HEK293 (cell line): ENCODE measurements around the gene FLT4.

Source experiments
- CTCF ChIA-PET: fragments of 350-600 bp; formaldehyde crosslinking; extraction: SDS; loops from one replicate; lab custom pipeline; 2021; ENCODE audit warnings: antibody characterized with exemption; lab: Yijun Ruan, JAX
- POLR2A ChIA-PET: fragments of 300-600 bp; formaldehyde crosslinking; extraction: SDS; loops from one replicate; lab custom pipeline; 2020; ENCODE audit warnings: antibody characterized with exemption, inconsistent platforms; lab: Yijun Ruan, JAX
- H3K27ac ChIP-seq: fragments of 200-500 bp; sonication (Bioruptor generic); 2 replicates; pipeline ENCODE4 v1.5.1; 2014; ENCODE audit warnings: low read depth, low read length, control low read depth, inconsistent platforms; ENCODE audit errors: extremely low read depth
- H3K36me3 ChIP-seq, 2 experiments: fragments of 200-500 bp in 1 of 2; sonication (Bioruptor generic) in 1 of 2; 1 replicate in 1 of 2; 2 replicates in 1 of 2; pipeline ENCODE4 v1.5.1; 2014 to 2017; ENCODE audit warnings: inconsistent platforms in 2 of 2, low read length in 2 of 2; ENCODE audit not compliant: control insufficient read depth in 2 of 2, insufficient read depth in 1 of 2
- H3K4me1 ChIP-seq: fragments of 200-500 bp; sonication (Bioruptor generic); 2 replicates; pipeline ENCODE4 v1.5.1; 2014; ENCODE audit warnings: mild to moderate bottlenecking, low read length, inconsistent platforms; ENCODE audit not compliant: control insufficient read depth, insufficient read depth
- H3K4me3 ChIP-seq: 2 replicates; pipeline ENCODE4 v1.5.1; 2011; ENCODE audit warnings: low read depth, mild to moderate bottlenecking, control low read depth, low read length, moderate library complexity
- H3K9me3 ChIP-seq: fragments of 200-500 bp; sonication (Bioruptor generic); 2 replicates; pipeline ENCODE4 v1.5.1; 2014; ENCODE audit warnings: low read depth, low read length, inconsistent platforms; ENCODE audit not compliant: control insufficient read depth, insufficient read depth
- EGR2 ChIP-seq: fragments of 450-650 bp; formaldehyde crosslinking; IDR thresholded peaks from 2 replicates; pipeline ENCODE4 v1.5.1; 2016; ENCODE audit warnings: low read depth, missing biosample characterization, missing genetic modification characterization
- GLIS2 ChIP-seq: fragments of 450-650 bp; formaldehyde crosslinking; IDR thresholded peaks from 2 replicates; pipeline ENCODE4 v1.5.1; 2016; ENCODE audit warnings: missing biosample characterization, missing genetic modification characterization
- IKZF3 ChIP-seq: fragments of 450-650 bp; IDR thresholded peaks from 2 replicates; pipeline ENCODE4 v1.5.0; 2018; ENCODE audit warnings: missing biosample characterization, mild to moderate bottlenecking, missing genetic modification characterization, moderate library complexity
- KLF17 ChIP-seq: fragments of 450-650 bp; formaldehyde crosslinking; IDR thresholded peaks from 2 replicates; pipeline ENCODE4 v1.5.1; 2016; ENCODE audit warnings: missing biosample characterization, missing genetic modification characterization
- SP3 ChIP-seq: fragments of 450-650 bp; formaldehyde crosslinking; IDR thresholded peaks from 2 replicates; pipeline ENCODE4 v1.5.1; 2016; ENCODE audit warnings: missing biosample characterization, missing genetic modification characterization
- TRIM28 ChIP-seq: IDR thresholded peaks from 2 replicates; pipeline ENCODE4 v1.6.1; 2011; ENCODE audit warnings: low read length, control low read depth, borderline replicate concordance
- ZBTB1 ChIP-seq: fragments of 450-650 bp; formaldehyde crosslinking; IDR thresholded peaks from 2 replicates; pipeline ENCODE4 v1.5.1; 2016; ENCODE audit warnings: missing biosample characterization, missing genetic modification characterization
- ZBTB20 ChIP-seq: fragments of 450-650 bp; formaldehyde crosslinking; IDR thresholded peaks from 2 replicates; pipeline ENCODE4 v1.5.1; 2016; ENCODE audit warnings: missing biosample characterization, missing genetic modification characterization
- ZFHX2 ChIP-seq: fragments of 450-650 bp; formaldehyde crosslinking; conservative IDR thresholded peaks from 2 replicates; pipeline ENCODE4 v1.5.1; 2016; ENCODE audit warnings: missing biosample characterization, missing genetic modification characterization
- ZNF121 ChIP-seq: fragments of 450-650 bp; formaldehyde crosslinking; IDR thresholded peaks from 2 replicates; pipeline ENCODE4 v1.5.1; 2016; ENCODE audit warnings: missing biosample characterization, missing genetic modification characterization
- ZNF155 ChIP-seq: fragments of 450-650 bp; formaldehyde crosslinking; IDR thresholded peaks from 2 replicates; pipeline ENCODE4 v1.5.1; 2016; ENCODE audit warnings: missing biosample characterization, missing genetic modification characterization
- ZNF16 ChIP-seq: fragments of 450-650 bp; formaldehyde crosslinking; IDR thresholded peaks from 2 replicates; pipeline ENCODE4 v1.5.1; 2016; ENCODE audit warnings: low read depth, missing biosample characterization, missing genetic modification characterization
- ZNF174 ChIP-seq: fragments of 450-650 bp; formaldehyde crosslinking; IDR thresholded peaks from 2 replicates; pipeline ENCODE4 v1.5.0; 2017; ENCODE audit warnings: missing biosample characterization, mild to moderate bottlenecking, missing genetic modification characterization
- ZNF18 ChIP-seq: fragments of 450-650 bp; formaldehyde crosslinking; IDR thresholded peaks from 2 replicates; pipeline ENCODE4 v1.5.1; 2016; ENCODE audit warnings: missing biosample characterization, missing genetic modification characterization
- ZNF202 ChIP-seq: fragments of 450-650 bp; formaldehyde crosslinking; IDR thresholded peaks from 2 replicates; pipeline ENCODE4 v1.5.1; 2016; ENCODE audit warnings: missing biosample characterization, missing genetic modification characterization, borderline replicate concordance
- ZNF211 ChIP-seq: fragments of 450-650 bp; formaldehyde crosslinking; IDR thresholded peaks from 2 replicates; pipeline ENCODE4 v1.5.1; 2016; ENCODE audit warnings: low read depth, missing biosample characterization, missing genetic modification characterization
- ZNF223 ChIP-seq: fragments of 450-650 bp; formaldehyde crosslinking; IDR thresholded peaks from 2 replicates; pipeline ENCODE4 v1.5.1; 2016; ENCODE audit warnings: missing biosample characterization, missing genetic modification characterization
- ZNF350 ChIP-seq: fragments of 450-650 bp; formaldehyde crosslinking; IDR thresholded peaks from 2 replicates; pipeline ENCODE4 v1.5.0; 2017; ENCODE audit warnings: missing biosample characterization, mild to moderate bottlenecking, missing genetic modification characterization
- ZNF423 ChIP-seq: fragments of 450-650 bp; formaldehyde crosslinking; IDR thresholded peaks from 2 replicates; pipeline ENCODE4 v1.5.1; 2016; ENCODE audit warnings: missing biosample characterization, missing genetic modification characterization
- ZNF48 ChIP-seq: fragments of 450-650 bp; formaldehyde crosslinking; IDR thresholded peaks from 2 replicates; pipeline ENCODE4 v1.5.1; 2016; ENCODE audit warnings: missing biosample characterization, missing genetic modification characterization
- ZNF521 ChIP-seq: fragments of 450-650 bp; formaldehyde crosslinking; IDR thresholded peaks from 2 replicates; pipeline ENCODE4 v1.5.1; 2017; ENCODE audit warnings: missing biosample characterization, mild to moderate bottlenecking, missing genetic modification characterization
- ZNF600 ChIP-seq: fragments of 450-650 bp; formaldehyde crosslinking; IDR thresholded peaks from 2 replicates; pipeline ENCODE4 v1.5.1; 2016; ENCODE audit warnings: missing biosample characterization, missing genetic modification characterization
- ZNF624 ChIP-seq: fragments of 450-650 bp; formaldehyde crosslinking; IDR thresholded peaks from 2 replicates; pipeline ENCODE4 v1.5.1; 2017; ENCODE audit warnings: missing biosample characterization, missing genetic modification characterization
- ZNF629 ChIP-seq: fragments of 450-650 bp; formaldehyde crosslinking; IDR thresholded peaks from 2 replicates; pipeline ENCODE4 v1.5.1; 2017; ENCODE audit warnings: missing biosample characterization, missing genetic modification characterization
- ZNF654 ChIP-seq: fragments of 450-650 bp; formaldehyde crosslinking; IDR thresholded peaks from 2 replicates; pipeline ENCODE4 v1.5.1; 2016; ENCODE audit warnings: low read depth, missing biosample characterization, missing genetic modification characterization
- ZNF660 ChIP-seq: fragments of 450-650 bp; IDR thresholded peaks from 2 replicates; pipeline ENCODE4 v1.5.1; 2018; ENCODE audit warnings: missing biosample characterization, mild to moderate bottlenecking, missing genetic modification characterization
- ZNF768 ChIP-seq: fragments of 450-650 bp; formaldehyde crosslinking; IDR thresholded peaks from 2 replicates; pipeline ENCODE4 v1.5.1; 2018; ENCODE audit warnings: missing biosample characterization, mild to moderate bottlenecking, missing genetic modification characterization
- ZNF791 ChIP-seq: fragments of 450-650 bp; formaldehyde crosslinking; IDR thresholded peaks from 2 replicates; pipeline ENCODE4 v1.5.1; 2016; ENCODE audit warnings: missing biosample characterization, missing genetic modification characterization
- ZSCAN30 ChIP-seq: fragments of 450-650 bp; IDR thresholded peaks from 2 replicates; pipeline ENCODE4 v1.5.1; 2018; ENCODE audit warnings: missing biosample characterization, mild to moderate bottlenecking, missing genetic modification characterization, moderate library complexity
- ZXDB ChIP-seq: fragments of 450-650 bp; formaldehyde crosslinking; IDR thresholded peaks from 2 replicates; pipeline ENCODE4 v1.5.1; 2016; ENCODE audit warnings: missing biosample characterization, missing genetic modification characterization
- TF ChIP-seq, protein P1 (sequence below): fragments of 450-650 bp; formaldehyde crosslinking; IDR thresholded peaks from 2 replicates; pipeline ENCODE4; 2016; ENCODE audit warnings: missing biosample characterization, missing genetic modification characterization

FLT4 gene

GRCh38 chr5:180563994-180564393 is 85.4 kb downstream of the FLT4 start:
- Histone ChIP-seq H3K9me3 (no peaks in the 10 kb centered on the region), H3K4me3 (no peak overlapping the region), H3K27ac (no peak overlapping the region), H3K36me3 (peaks cover 7 to 77% of the 10 kb centered on the region in 2 experiments), H3K4me1 (no peaks in the 10 kb centered on the region)
- TF ChIP-seq ZBTB1 (tag by site-specific recombination) (no peak), ZNF768 (no peak), ZNF202 (tag by site-specific recombination) (no peak), ZXDB (tag by site-specific recombination) (no peak), ZNF624 (tag by site-specific recombination) (no peak)
- POLR2A ChIA-PET = no interaction called here
- CTCF ChIA-PET = no interaction called here

DNA sequence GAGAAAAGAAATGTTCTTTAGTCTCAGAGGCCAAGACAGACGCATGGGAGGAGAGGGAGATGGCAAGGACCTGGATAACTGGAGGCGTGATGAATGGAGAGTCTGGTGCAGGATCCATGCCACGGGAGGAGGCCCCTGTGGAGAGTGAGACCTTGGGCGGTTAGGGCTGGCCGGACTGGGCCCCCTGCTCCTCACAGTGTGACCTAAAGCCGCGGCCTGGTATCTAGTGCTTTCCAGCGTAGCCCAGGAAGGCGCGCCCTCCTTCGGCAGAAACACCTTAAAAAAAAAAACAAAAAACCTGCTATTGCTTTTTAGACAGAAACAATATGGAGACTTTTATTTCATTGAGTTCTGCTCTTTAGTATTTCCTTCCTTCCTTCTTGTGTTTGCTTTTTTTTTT is 91.2 kb downstream of the FLT4 start:
- Histone ChIP-seq H3K9me3 (no peaks in the 10 kb centered on the region), H3K27ac (no peak overlapping the region), H3K4me1 (no peaks in the 10 kb centered on the region), H3K36me3 (peaks cover 11 to 57% of the 10 kb centered on the region in 2 experiments; a peak in 2 of 3 replicates), H3K4me3 (no peak overlapping the region)
- POLR2A ChIA-PET = no interaction called here
- CTCF ChIA-PET = interaction anchor here (0.6 kb wide), 2 partner anchors 57 to 96 kb away, joined by 3 read pairs; no protein-coding TSS in a partner anchor
- no peak for TF ChIP-seq ZNF660 (tag by site-specific recombination)
- TF ChIP-seq ZNF600 (tag by site-specific recombination) = no peak
- TF ChIP-seq ZSCAN30 (tag by site-specific recombination) = no peak
- no peak for TF ChIP-seq KLF17 (tag by site-specific recombination)
- TF ChIP-seq ZNF174 (tag by site-specific recombination) = no peak
- no peak for TF ChIP-seq ZNF16 (tag by site-specific recombination)
- TF ChIP-seq EGR2 = no peak
- TF ChIP-seq ZNF423 = no peak
- TF ChIP-seq SP3 (tag by site-specific recombination) = no peak
- no peak for TF ChIP-seq ZNF48 (tag by site-specific recombination)
- TF ChIP-seq ZBTB20 (tag by site-specific recombination) = no peak
- no peak for TF ChIP-seq ZNF211 (tag by site-specific recombination)

GRCh38 chr5:180557217-180557809 is 92.1 kb downstream of the FLT4 start:
- H3K9me3 ChIP-seq = no peaks in the 10 kb centered on the region
- H3K4me3 ChIP-seq = no peak overlapping the region
- H3K4me1 ChIP-seq = no peaks in the 10 kb centered on the region
- no peak overlapping the region for H3K27ac ChIP-seq
- peaks cover 11 to 60% of the 10 kb centered on the region in 2 experiments; a peak in 2 of 3 replicates for H3K36me3 ChIP-seq
- CTCF ChIA-PET = no interaction called here
- POLR2A ChIA-PET = no interaction called here
- TF ChIP-seq ZNF155 (tag by site-specific recombination) = no peak
- TF ChIP-seq TRIM28 = no peak
- no peak for TF ChIP-seq ZNF18 (tag by site-specific recombination)
- TF ChIP-seq GLIS2 (tag by site-specific recombination) = no peak
- TF ChIP-seq ZNF121 (tag by site-specific recombination) = no peak
- TF ChIP-seq ZFHX2 = no peak
- TF ChIP-seq ZNF223 (tag by site-specific recombination) = no peak
- TF ChIP-seq, protein P1, sequence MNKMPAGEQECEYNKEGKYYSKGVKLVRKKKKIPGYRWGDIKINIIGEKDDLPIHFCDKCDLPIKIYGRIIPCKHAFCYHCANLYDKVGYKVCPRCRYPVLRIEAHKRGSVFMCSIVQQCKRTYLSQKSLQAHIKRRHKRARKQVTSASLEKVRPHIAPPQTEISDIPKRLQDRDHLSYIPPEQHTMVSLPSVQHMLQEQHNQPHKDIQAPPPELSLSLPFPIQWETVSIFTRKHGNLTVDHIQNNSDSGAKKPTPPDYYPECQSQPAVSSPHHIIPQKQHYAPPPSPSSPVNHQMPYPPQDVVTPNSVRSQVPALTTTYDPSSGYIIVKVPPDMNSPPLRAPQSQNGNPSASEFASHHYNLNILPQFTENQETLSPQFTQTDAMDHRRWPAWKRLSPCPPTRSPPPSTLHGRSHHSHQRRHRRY (tag by site-specific recombination) = no peak
- no peak for TF ChIP-seq IKZF3
- no peak for TF ChIP-seq ZNF654 (tag by site-specific recombination)
- TF ChIP-seq ZNF521 (tag by site-specific recombination) = no peak
- TF ChIP-seq ZNF791 (tag by site-specific recombination) = no peak
- no peak for TF ChIP-seq ZNF629 (tag by site-specific recombination)
- TF ChIP-seq ZNF350 (tag by site-specific recombination) = no peak
